ENCODE measurements around the gene TBC1D12. TPM values are rescaled to one million over a fixed set of nuclear protein-coding genes. Genes with fewer than 3 reads are reported as not detected.

The TBC1D12 gene
- total RNA-seq: 9.4 TPM

- no peaks in the 10 kb centered on the region for H3K27me3 ChIP-seq
- peak within 1 kb of the TSS; percentile 91 to 95 for H3K27ac ChIP-seq
- H3K4me3 ChIP-seq: peak within 1 kb of the TSS; percentile 88 to 94
- no peaks in the 10 kb centered on the region for H3K9me3 ChIP-seq
- H3K4me1 ChIP-seq: peaks cover 0 to 6% of the 10 kb centered on the region in 2 donors
- DNase-seq (ENCODE audit: low spot score in 2 of 2): peak; percentile 78 to 98
- TF ChIP-seq CTCF (IDR thresholded peaks at IDR 0.05): no peak
- intact Hi-C loops (cut with DNase I): loop anchor here (1.0 to 5.0 kb wide), 3 partner anchors 39 to 410 kb away; partner anchors contain the start of gene PLCE1
- H3K36me3 ChIP-seq: no peaks in the 10 kb centered on the region
These were observed at the start of gene TBC1D12 for GRCh38 chr10:94402204-94402842. TBC1D12 (plus strand) TSS chr10:94402541; CDS start chr10:94402614, 73 bp downstream.

- intact Hi-C loops (cut with DNase I): no loop called here
- Histone ChIP-seq H3K27me3 (no peaks in the 10 kb centered on the region), H3K4me3 (no peak overlapping the region), H3K9me3 (no peaks in the 10 kb centered on the region), H3K27ac (no peak overlapping the region), H3K4me1 (no peaks in the 10 kb centered on the region), H3K36me3 (peaks cover 12 to 52% of the 10 kb centered on the region in 2 donors)
- DNase-seq (ENCODE audit: low spot score in 2 of 2): no peak
- no peak for TF ChIP-seq CTCF (IDR thresholded peaks at IDR 0.05)
These were observed 49.0 kb upstream of the TBC1D12 start for GRCh38 chr10:94353336-94353735.

- Histone ChIP-seq H3K4me1 (no peaks in the 10 kb centered on the region), H3K9me3 (no peaks in the 10 kb centered on the region), H3K27me3 (no peaks in the 10 kb centered on the region), H3K27ac (no peak overlapping the region), H3K36me3 (peaks cover 12 to 37% of the 10 kb centered on the region in 2 donors), H3K4me3 (no peak overlapping the region)
- no peak for DNase-seq (ENCODE audit: low spot score in 2 of 2)
- TF ChIP-seq CTCF (IDR thresholded peaks at IDR 0.05): no peak
- intact Hi-C loops (cut with DNase I): no loop called here
These were observed 46.5 kb upstream of the TBC1D12 start for GRCh38 chr10:94355841-94356240.

GRCh38 chr10:94357193-94357592 lies 45.1 kb upstream of the TBC1D12 start:
- DNase-seq (ENCODE audit: low spot score in 2 of 2): no peak
- TF ChIP-seq CTCF (IDR thresholded peaks at IDR 0.05): no peak
- no peak overlapping the region for H3K27ac ChIP-seq
- intact Hi-C loops (cut with DNase I): no loop called here
- no peak overlapping the region for H3K4me3 ChIP-seq
- no peaks in the 10 kb centered on the region for H3K27me3 ChIP-seq
- peaks cover 11 to 25% of the 10 kb centered on the region in 2 donors for H3K36me3 ChIP-seq
- H3K9me3 ChIP-seq: no peaks in the 10 kb centered on the region
- H3K4me1 ChIP-seq: peaks cover 3 to 11% of the 10 kb centered on the region in 2 donors

GRCh38 chr10:94358480-94358879 lies 43.9 kb upstream of the TBC1D12 start:
- Histone ChIP-seq H3K4me3 (no peak overlapping the region), H3K27me3 (no peaks in the 10 kb centered on the region), H3K36me3 (peaks cover 5 to 21% of the 10 kb centered on the region in 2 donors), H3K4me1 (peaks cover 3 to 11% of the 10 kb centered on the region in 2 donors), H3K27ac (no peak overlapping the region), H3K9me3 (no peaks in the 10 kb centered on the region)
- DNase-seq (ENCODE audit: low spot score in 2 of 2): no peak
- TF ChIP-seq CTCF (IDR thresholded peaks at IDR 0.05): no peak
- intact Hi-C loops (cut with DNase I): no loop called here

Data from ascending aorta (tissue), 2 donors.